Mucosa of descending colon (tissue), 3 donors: Measurements from ENCODE around the gene RAB12. TPM values are rescaled to one million over a fixed set of nuclear protein-coding genes. Genes with fewer than 3 reads are reported as not detected.
"Not testable (repeated sequence)": the region's sequence is repeated elsewhere in the genome, so short reads cannot be mapped to it uniquely, and the experiment has no call there.

Experiments
- ATAC-seq: fragments of 200-7000 bp; cut with Tn5 transposase; one replicate; pipeline ENCODE4 v1.9.1; 2020; ENCODE audit warnings: mild to moderate bottlenecking, moderate library complexity
- DNase-seq, 3 donors: peaks; one replicate each; pipeline ENCODE4 v3.0.0-alpha.2; 2020
- H3K36me3 ChIP-seq: fragments of 200-600 bp; one replicate; pipeline ENCODE4 v1.8.0; 2021; ENCODE audit warnings: low read depth, mild to moderate bottlenecking
- H3K4me1 ChIP-seq: fragments of 200-600 bp; one replicate; pipeline ENCODE4 v1.8.0; 2021; ENCODE audit warnings: low read depth, mild to moderate bottlenecking
- H3K4me3 ChIP-seq: fragments of 200-600 bp; one replicate; pipeline ENCODE4 v1.8.0; 2021; ENCODE audit warnings: mild to moderate bottlenecking
- H3K9me3 ChIP-seq: fragments of 200-600 bp; one replicate; pipeline ENCODE4 v1.8.0; 2021; ENCODE audit warnings: mild to moderate bottlenecking
- CTCF ChIP-seq: fragments of 200-600 bp; IDR thresholded peaks from one replicate; pipeline ENCODE4 v1.8.0; 2022; ENCODE audit warnings: antibody characterized with exemption, mild to moderate bottlenecking
- intact Hi-C, 2 donors: fragments of 100-400 bp; cut with DNase I in 1 of 2; cut with micrococcal nuclease in 1 of 2; formaldehyde crosslinking; loops; one replicate each; pipeline versions ENCODE4 v1.11.0 to v1.11.1; 2022; cut with DNase I, micrococcal nuclease
- total RNA-seq, 3 donors: library from RNA; stranded (reverse); fragmentation: NEBNext Ultra II Directional in 2 of 3; extraction: Animal tissue kit (Norgen Biotek cat#: 25700) in 2 of 3; gene quantifications; one replicate each; pipeline versions ENCODE4 v1.2.1 to v1.2.4, GENCODE V29; 2021 to 2023
- donor health status: DM: no; HTN: no; CAD: no; lungs with moderate emphysema.
- donor health status: DM: no; HTN: no; CAD: no.
- donor health status: DM: no; HTN: yes; CAD: no.

The RAB12 gene
- total RNA-seq, 3 donors from 2014 or later, result 14.2 to 48.2 (median 20.2) TPM

DNA sequence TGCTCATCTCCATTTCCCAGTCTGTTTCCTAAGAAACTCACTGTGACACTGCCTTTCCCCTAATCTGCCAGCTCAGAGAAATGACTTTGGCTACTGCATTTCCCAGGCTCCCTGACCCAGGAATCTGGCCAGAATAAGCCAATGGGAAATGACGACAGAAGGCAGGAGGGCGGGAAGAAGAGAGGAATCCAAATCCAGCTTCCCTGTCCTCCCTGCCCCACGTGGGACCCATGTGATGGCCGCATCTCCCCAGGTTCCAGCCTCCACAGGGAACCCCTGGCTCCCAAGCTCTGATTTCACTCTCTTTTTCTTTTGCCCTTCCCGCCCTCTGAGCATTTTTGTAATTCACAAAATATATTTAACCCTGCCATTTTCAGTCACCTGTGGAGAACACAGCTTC, 37.8 kb upstream of the RAB12 start:
- intact Hi-C loops, result no loop called here
- Histone ChIP-seq H3K4me3 (no peak overlapping the region), H3K9me3 (no peaks in the 10 kb centered on the region), H3K4me1 (no peaks in the 10 kb centered on the region), H3K36me3 (no peaks in the 10 kb centered on the region)
- ATAC-seq (no peak), DNase-seq (no peak)
- TF ChIP-seq CTCF, result no peak

GRCh38 chr18:8573766-8574165, 35.5 kb upstream of the RAB12 start:
- H3K4me3 ChIP-seq, ATAC-seq, H3K4me1 ChIP-seq, H3K36me3 ChIP-seq, DNase-seq, intact Hi-C loops, H3K9me3 ChIP-seq: not testable (repeated sequence)

DNA sequence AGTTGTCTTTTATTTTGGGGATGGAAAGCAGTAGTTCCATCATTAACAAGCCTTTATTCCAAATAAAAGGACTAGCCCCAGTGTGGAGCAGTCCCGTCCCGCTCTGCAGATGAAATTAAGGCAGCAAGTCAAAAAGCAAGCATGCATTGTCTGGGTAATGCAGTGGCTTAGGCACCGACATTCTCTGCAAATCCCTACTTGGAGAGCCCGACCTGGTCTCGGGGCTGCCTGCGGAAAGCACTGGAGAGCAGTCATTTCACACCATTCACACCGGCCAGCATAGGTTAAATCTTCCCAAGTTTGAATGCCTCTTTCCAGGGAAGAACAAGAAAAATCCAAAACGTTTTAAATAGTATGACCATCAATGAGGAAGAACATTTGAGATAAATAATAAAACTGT, 24.4 kb upstream of the RAB12 start:
- DNase-seq, result no peak
- Histone ChIP-seq H3K4me1 (no peaks in the 10 kb centered on the region), H3K4me3 (no peak overlapping the region), H3K36me3 (no peaks in the 10 kb centered on the region), H3K9me3 (no peaks in the 10 kb centered on the region)
- intact Hi-C loops, result no loop called here
- no peak for ATAC-seq
- TF ChIP-seq CTCF, result no peak

- Histone ChIP-seq H3K4me3 (no peak overlapping the region), H3K4me1 (no peaks in the 10 kb centered on the region), H3K9me3 (no peaks in the 10 kb centered on the region), H3K36me3 (no peaks in the 10 kb centered on the region)
- no peak for DNase-seq
- intact Hi-C loops, result no loop called here
- no peak for TF ChIP-seq CTCF
- no peak for ATAC-seq
These were observed 22.3 kb upstream of the RAB12 start for GRCh38 chr18:8586941-8587340.

- Histone ChIP-seq H3K4me3 (no peak overlapping the region), H3K9me3 (no peaks in the 10 kb centered on the region), H3K36me3 (no peaks in the 10 kb centered on the region), H3K4me1 (no peaks in the 10 kb centered on the region)
- no peak for ATAC-seq
- no peak for DNase-seq
- intact Hi-C loops, result no loop called here
- no peak for TF ChIP-seq CTCF
These were observed 13.8 kb upstream of the RAB12 start for GRCh38 chr18:8595445-8595844.

DNA sequence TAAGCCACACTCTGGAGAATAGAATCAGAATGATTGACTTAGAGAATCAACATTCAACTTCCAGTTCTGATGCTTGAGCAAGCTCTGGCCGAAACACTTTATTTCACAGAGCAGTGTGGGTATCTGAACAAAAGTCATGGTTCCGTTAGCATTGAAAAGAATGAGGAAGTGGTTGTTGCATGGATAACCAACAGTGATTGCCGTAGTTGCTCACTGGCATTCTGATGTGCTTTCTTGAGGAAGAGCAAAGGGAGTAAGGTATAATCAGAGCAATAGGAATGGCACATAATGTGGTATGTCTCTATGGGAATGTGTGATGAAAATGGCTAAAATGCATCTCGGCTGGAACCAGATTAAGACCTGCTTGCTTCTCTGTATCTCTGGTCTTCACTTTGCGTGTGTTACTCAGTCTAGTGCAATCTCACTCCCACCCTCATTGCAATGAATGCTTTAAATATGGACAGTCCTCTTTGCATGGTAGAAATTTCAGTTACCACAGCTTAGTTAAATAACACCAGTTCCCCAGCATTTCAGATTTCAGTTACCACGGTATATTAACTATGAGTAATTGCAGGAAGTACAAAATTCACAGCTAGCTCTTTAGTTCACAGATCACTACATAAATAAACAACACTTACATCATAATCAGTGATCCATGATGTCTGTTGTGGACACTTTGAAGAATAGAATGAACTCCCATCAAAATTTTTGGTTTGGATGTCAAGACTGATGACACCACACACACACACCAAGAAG, 7.8 kb upstream of the RAB12 start:
- H3K36me3 ChIP-seq, result no peaks in the 10 kb centered on the region
- no peak for TF ChIP-seq CTCF
- no peak overlapping the region for H3K4me3 ChIP-seq
- H3K4me1 ChIP-seq, result no peaks in the 10 kb centered on the region
- DNase-seq (no peak), ATAC-seq (peak; percentile 23)
- H3K9me3 ChIP-seq, result no peaks in the 10 kb centered on the region
- intact Hi-C loops, result no loop called here
